Measurements from ENCODE around the gene DMPK.

GRCh38 chr19:45778010-45778661 lies 4.2 kb downstream of the DMPK start:
- no peak for TF ChIP-seq EZH2phosphoT487 (IDR thresholded peaks at IDR 0.05; ENCODE audit: insufficient read depth, low read depth)
- no peak for TF ChIP-seq EZH2 (IDR thresholded peaks at IDR 0.05; ENCODE audit: insufficient read depth, poor library complexity, severe bottlenecking)
